DOHH2 (cell line): ENCODE data around the gene MTMR2.

Experiments used
- CTCF ChIP-seq: fragments of 200-600 bp; sonication (generic); IDR thresholded peaks from one replicate; pipeline ENCODE4 v1.5.1; 2014; ENCODE audit warnings: antibody characterized with exemption, mild to moderate bottlenecking, low read depth, low read length; ENCODE audit not compliant: poor library complexity, severe bottlenecking
- EZH2phosphoT487 ChIP-seq: fragments of 200-600 bp; sonication (generic); IDR thresholded peaks from 2 replicates; pipeline ENCODE4 v1.6.1; 2017; ENCODE audit warnings: borderline replicate concordance, mild to moderate bottlenecking, antibody characterized with exemption, low read length, moderate library complexity, mixed read lengths

- TF ChIP-seq CTCF (no peak), EZH2phosphoT487 (no peak)
Measured at GRCh38 chr11:95923439-95923727, 524 bp downstream of the MTMR2 start.
